ENCODE results near the gene FAM83B. TPM values are rescaled to one million over a fixed set of nuclear protein-coding genes. Genes with fewer than 3 reads are reported as not detected.
"Not testable (repeated sequence)": the region's sequence is repeated elsewhere in the genome, so short reads cannot be mapped to it uniquely, and the experiment has no call there.

Gene FAM83B
- total RNA-seq (1 to 10 TPM in 1 of 2 donors, under 1 TPM in 1; 0.16 to 2.0 TPM), polyA plus RNA-seq (ENCODE audit: insufficient read length in 6 of 6) (10 to 100 TPM in 1 of 6 donors, 1 to 10 TPM in 5; 2.9 to 10.0 (median 4.9) TPM)
- long read RNA-seq, donor 1: 0 reads
- long read RNA-seq, donor 2: 0 reads
- long read RNA-seq, donor 3, partial matches to known transcripts: 0 of 1 reads
- long read RNA-seq, donor 3, other reads (novel, unspliced or antisense): 0 of 1 reads
- long read RNA-seq, donor 4: 0 reads
- long read RNA-seq, donor 5: 0 reads
- long read RNA-seq, donor 6, partial matches to known transcripts: 0 of 1 reads
- long read RNA-seq, donor 6, other reads (novel, unspliced or antisense): 0 of 1 reads
- long read RNA-seq, donor 7, partial matches to known transcripts: 0 of 2 reads
- long read RNA-seq, donor 7, other reads (novel, unspliced or antisense): 0 of 2 reads
- long read RNA-seq, donor 8, partial matches to known transcripts: 0 of 1 reads
- long read RNA-seq, donor 8, other reads (novel, unspliced or antisense): 0 of 1 reads
- long read RNA-seq, donor 9: 0 reads
- long read RNA-seq, donor 10: 0 reads
- long read RNA-seq, donor 11: 0 reads
- long read RNA-seq, donor 12: 0 reads

DNA sequence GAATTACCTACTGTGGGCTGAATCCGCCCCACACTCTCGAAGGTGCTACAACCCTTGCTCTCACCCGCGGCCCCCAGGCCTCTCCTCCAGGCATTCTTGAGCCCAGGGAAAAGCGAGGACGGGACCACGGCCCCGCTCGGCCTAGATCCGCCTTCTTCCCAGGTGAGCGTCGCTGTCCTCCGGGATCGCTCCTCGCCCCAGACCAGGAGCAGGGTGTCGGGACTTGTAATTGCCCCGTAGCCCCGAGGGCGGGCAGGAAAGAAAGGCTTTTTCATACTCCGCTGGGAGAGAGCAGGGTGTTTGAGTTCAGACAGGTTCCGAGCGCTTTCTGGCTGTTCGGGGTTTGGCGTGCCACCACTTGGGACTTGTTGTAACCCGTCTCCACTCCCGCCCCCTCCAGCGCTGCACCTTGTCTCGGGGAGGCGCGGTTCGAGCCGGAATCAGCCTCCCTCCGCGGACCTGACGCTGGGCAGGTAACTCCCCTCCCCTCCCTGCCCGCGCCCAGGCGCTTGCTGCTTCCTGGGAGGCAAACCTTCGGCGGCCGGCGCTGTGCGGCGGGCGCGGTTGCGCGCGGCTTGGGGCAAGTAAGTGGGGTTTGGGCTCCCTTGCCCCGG lies at the start of gene FAM83B:
FAM83B (plus strand) TSS at position 529 of the 614 bp plus-strand sequence. CDS start 23,476 bp downstream, outside the sequence.
- Histone ChIP-seq H3K4me1 (no peaks in the 10 kb centered on the region), H3K9me3 (no peaks in the 10 kb centered on the region), H3K36me3 (no peaks in the 10 kb centered on the region), H3K4me3 (peak within 1 kb of the TSS; percentile 35 to 37), H3K27ac (no peak within 1 kb of the TSS), H3K27me3 (peaks cover 0 to 32% of the 10 kb centered on the region in 2 donors)
- ATAC-seq (peak; percentile 97), DNase-seq (peak; percentile 20 to 83 (median 62))
- TF ChIP-seq, protein P1, sequence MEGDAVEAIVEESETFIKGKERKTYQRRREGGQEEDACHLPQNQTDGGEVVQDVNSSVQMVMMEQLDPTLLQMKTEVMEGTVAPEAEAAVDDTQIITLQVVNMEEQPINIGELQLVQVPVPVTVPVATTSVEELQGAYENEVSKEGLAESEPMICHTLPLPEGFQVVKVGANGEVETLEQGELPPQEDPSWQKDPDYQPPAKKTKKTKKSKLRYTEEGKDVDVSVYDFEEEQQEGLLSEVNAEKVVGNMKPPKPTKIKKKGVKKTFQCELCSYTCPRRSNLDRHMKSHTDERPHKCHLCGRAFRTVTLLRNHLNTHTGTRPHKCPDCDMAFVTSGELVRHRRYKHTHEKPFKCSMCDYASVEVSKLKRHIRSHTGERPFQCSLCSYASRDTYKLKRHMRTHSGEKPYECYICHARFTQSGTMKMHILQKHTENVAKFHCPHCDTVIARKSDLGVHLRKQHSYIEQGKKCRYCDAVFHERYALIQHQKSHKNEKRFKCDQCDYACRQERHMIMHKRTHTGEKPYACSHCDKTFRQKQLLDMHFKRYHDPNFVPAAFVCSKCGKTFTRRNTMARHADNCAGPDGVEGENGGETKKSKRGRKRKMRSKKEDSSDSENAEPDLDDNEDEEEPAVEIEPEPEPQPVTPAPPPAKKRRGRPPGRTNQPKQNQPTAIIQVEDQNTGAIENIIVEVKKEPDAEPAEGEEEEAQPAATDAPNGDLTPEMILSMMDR (IDR thresholded peaks at IDR 0.05): no peak
- intact Hi-C loops (cut with DNase I): no loop called here

- H3K4me1 ChIP-seq; H3K4me3 ChIP-seq; ATAC-seq; H3K36me3 ChIP-seq; intact Hi-C loops (cut with DNase I); DNase-seq; H3K27ac ChIP-seq; H3K27me3 ChIP-seq: not testable (repeated sequence)
- peaks cover 0 to 22% of the 10 kb centered on the region in 2 donors for H3K9me3 ChIP-seq
These were observed 49.7 kb upstream of the FAM83B start for GRCh38 chr6:54796918-54797317.

- Histone ChIP-seq H3K27ac (no peak overlapping the region), H3K4me1 (no peaks in the 10 kb centered on the region), H3K4me3 (no peak overlapping the region), H3K27me3 (no peaks in the 10 kb centered on the region), H3K9me3 (peaks cover 0 to 17% of the 10 kb centered on the region in 2 donors), H3K36me3 (no peaks in the 10 kb centered on the region)
- DNase-seq (no peak), ATAC-seq (no peak)
- intact Hi-C loops (cut with DNase I): no loop called here
- TF ChIP-seq, protein P1 (IDR thresholded peaks at IDR 0.05): no peak
These were observed 46.4 kb upstream of the FAM83B start for GRCh38 chr6:54800050-54800600.

GRCh38 chr6:54801244-54801643 lies 45.3 kb upstream of the FAM83B start:
- Histone ChIP-seq H3K27me3 (no peaks in the 10 kb centered on the region), H3K36me3 (no peaks in the 10 kb centered on the region), H3K9me3 (peaks cover 0 to 11% of the 10 kb centered on the region in 2 donors), H3K27ac (no peak overlapping the region), H3K4me1 (no peaks in the 10 kb centered on the region), H3K4me3 (no peak overlapping the region)
- DNase-seq (no peak), ATAC-seq (no peak)
- intact Hi-C loops (cut with DNase I): no loop called here
- TF ChIP-seq, protein P1 (IDR thresholded peaks at IDR 0.05): no peak

DNA sequence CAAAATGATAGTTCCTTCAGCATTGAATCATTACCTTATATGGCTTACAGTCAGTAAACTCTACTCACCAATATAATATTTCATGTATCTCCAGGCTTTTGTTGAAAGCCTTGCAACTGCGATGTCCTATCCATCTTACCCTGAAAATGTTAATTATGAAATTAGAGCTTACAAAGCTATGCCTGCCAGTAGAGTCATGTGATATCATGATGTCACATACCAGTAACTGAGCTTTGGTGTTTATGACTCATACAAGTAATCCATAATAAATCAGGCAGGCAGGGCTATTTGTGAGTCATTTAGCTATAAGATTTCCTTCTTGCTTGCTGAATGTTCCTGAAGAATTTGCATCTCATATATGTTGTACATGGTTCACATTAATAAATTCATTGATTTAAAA lies 44.9 kb upstream of the FAM83B start:
- H3K27ac ChIP-seq: no peak overlapping the region
- H3K36me3 ChIP-seq: no peaks in the 10 kb centered on the region
- intact Hi-C loops (cut with DNase I): no loop called here
- H3K4me1 ChIP-seq: no peaks in the 10 kb centered on the region
- ATAC-seq (no peak), DNase-seq (no peak)
- H3K4me3 ChIP-seq: no peak overlapping the region
- H3K27me3 ChIP-seq: no peaks in the 10 kb centered on the region
- peaks cover 0 to 10% of the 10 kb centered on the region in 2 donors for H3K9me3 ChIP-seq
- TF ChIP-seq, protein P1 (IDR thresholded peaks at IDR 0.05): no peak

Measured in left lung (tissue), 14 donors.